ENCODE measurements around the gene CDH3. TPM values are rescaled to one million over a fixed set of nuclear protein-coding genes. Genes with fewer than 3 reads are reported as not detected.

CDH3 gene
- total RNA-seq, 4 donors from 2014 or later: 0.19 to 0.83 (median 0.75) TPM; not detected in 1

- Histone ChIP-seq H3K27ac (replicated peaks in 1 of 4) (no peak overlapping the region), H3K4me3 (no peak overlapping the region), H3K9me3 (no peaks in the 10 kb centered on the region), H3K4me1 (peaks cover 0 to 23% (median 7%) of the 10 kb centered on the region in 4 donors), H3K27me3 (peaks cover 0 to 26% (median 3%) of the 10 kb centered on the region in 4 donors), H3K36me3 (no peaks in the 10 kb centered on the region)
- TF ChIP-seq POLR2AphosphoS5 (IDR thresholded peaks at IDR 0.05) (no peak), EP300 (IDR thresholded peaks at IDR 0.05) (no peak), POLR2A (IDR thresholded peaks at IDR 0.05; ENCODE audit: low read depth) (no peak), CTCF (IDR thresholded peaks at IDR 0.05) (no peak)
- intact Hi-C loops (cut with DNase I): no loop called here
- 59% methylated on average over 13 of the region's 13 CpGs for WGBS
- no peak for DNase-seq (ENCODE audit: extremely low spot score)
Measured at GRCh38 chr16:68658341-68658973, 13.3 kb downstream of the CDH3 start.

DNA sequence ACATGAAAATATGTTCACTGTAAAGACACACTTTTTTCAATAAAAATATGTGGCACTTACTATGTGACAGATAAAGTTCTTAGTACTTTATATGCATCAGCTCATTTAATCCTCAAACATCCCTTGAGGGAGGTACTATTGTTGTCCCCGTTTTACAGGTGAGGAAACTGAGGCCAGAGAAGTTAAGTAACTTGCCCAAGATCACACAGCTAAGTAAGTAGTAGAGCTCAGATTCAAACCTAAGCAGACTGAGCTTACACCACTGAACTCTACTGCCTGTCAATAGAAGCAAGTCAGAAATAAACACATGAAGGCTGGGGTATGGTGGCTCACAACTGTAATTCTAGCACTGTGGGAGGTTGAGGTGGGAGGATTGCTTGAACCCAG lies 13.9 kb downstream of the CDH3 start:
- TF ChIP-seq CTCF (IDR thresholded peaks at IDR 0.05): no peak
- TF ChIP-seq EP300 (IDR thresholded peaks at IDR 0.05): no peak
- no peak for TF ChIP-seq POLR2AphosphoS5 (IDR thresholded peaks at IDR 0.05)
- 58% methylated on average over 1 of the region's 1 CpG for WGBS
- H3K27ac ChIP-seq (replicated peaks in 1 of 4): no peak overlapping the region

DNA sequence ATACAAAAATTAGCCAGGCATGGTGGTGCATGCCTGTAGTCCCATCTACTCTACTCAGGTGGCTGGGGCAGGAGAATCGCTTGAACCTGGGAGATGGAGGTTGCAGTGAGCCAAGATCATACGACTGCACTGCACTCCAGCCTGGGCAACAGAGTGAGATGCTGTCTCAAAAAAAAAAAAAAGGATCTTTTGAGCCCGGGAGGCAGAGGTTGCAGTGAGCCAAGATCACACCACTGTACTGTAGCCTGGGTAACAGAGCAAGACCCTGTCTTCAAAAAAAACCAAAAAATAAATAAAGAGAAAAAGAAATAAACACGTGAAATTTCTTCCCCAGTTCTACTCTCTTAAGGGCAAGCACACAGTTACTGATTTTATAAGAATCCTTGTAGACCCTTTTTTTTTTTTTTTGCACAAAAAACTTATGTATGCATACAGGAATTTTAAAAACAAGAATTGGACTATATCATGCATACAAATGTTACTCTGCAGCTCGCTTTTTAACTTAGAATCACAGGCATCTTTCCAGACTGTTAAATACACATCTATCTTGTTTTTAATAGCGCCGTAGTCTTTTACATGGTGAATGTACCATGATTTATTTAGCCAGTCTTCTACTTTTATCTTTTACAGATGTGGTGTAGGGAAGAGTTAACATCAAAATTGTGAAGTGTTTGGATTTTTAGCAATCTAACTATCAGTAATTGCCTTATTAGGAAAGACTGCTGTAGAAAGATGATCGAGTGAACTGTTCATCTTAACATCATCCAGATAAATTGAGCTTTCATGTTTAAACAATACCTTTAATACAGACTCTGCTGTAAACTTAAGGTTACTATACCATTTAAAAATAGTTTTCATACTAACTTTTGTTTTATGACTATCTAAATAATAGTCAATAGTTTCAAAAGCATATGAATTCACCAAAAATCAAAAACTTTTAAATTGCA lies 14.6 kb downstream of the CDH3 start:
- TF ChIP-seq POLR2AphosphoS5 (IDR thresholded peaks at IDR 0.05) (no peak), POLR2A (IDR thresholded peaks at IDR 0.05; ENCODE audit: low read depth) (no peak), EP300 (IDR thresholded peaks at IDR 0.05) (no peak), CTCF (IDR thresholded peaks at IDR 0.05) (no peak)
- Histone ChIP-seq H3K27me3 (peaks cover 0 to 26% (median 3%) of the 10 kb centered on the region in 4 donors), H3K4me1 (peaks cover 0 to 23% (median 7%) of the 10 kb centered on the region in 4 donors), H3K9me3 (no peaks in the 10 kb centered on the region), H3K4me3 (no peak overlapping the region), H3K36me3 (no peaks in the 10 kb centered on the region), H3K27ac (replicated peaks in 1 of 4) (no peak overlapping the region)
- 29% methylated on average over 8 of the region's 8 CpGs for WGBS
- no peak for DNase-seq (ENCODE audit: extremely low spot score)
- intact Hi-C loops (cut with DNase I): no loop called here

More for the DNA sequence above, 13.9 kb downstream of the CDH3 start:
- Histone ChIP-seq H3K36me3 (no peaks in the 10 kb centered on the region), H3K4me3 (no peak overlapping the region), H3K4me1 (peaks cover 0 to 23% (median 7%) of the 10 kb centered on the region in 4 donors), H3K9me3 (no peaks in the 10 kb centered on the region), H3K27me3 (peaks cover 0 to 26% (median 3%) of the 10 kb centered on the region in 4 donors)
- no peak for DNase-seq (ENCODE audit: extremely low spot score)
- intact Hi-C loops (cut with DNase I): no loop called here

DNA sequence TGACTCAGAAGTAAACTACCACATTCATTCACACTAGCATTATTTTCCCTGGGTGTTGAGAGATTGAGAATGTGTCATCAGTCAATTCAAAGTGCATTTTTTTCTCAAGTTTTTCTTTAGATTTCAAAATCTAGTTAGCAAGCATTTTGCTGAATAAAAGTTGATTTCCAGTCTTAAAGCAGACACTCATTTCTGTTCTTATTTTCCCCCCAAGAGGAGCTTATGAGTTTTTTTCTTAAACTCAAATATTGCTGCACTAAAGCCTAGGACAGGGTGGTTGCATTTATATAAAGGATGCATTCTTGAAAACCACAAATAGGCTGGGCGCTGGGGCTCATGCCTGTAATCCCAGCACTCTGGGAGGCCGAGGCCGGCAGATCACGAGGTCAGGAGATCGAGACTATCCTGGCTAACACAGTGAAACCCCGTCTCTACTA lies 15.3 kb downstream of the CDH3 start:
- Histone ChIP-seq H3K4me3 (no peak overlapping the region), H3K27me3 (peaks cover 0 to 25% (median 3%) of the 10 kb centered on the region in 4 donors), H3K9me3 (no peaks in the 10 kb centered on the region), H3K27ac (replicated peaks in 1 of 4) (no peak overlapping the region), H3K36me3 (no peaks in the 10 kb centered on the region), H3K4me1 (peaks cover 0 to 23% (median 7%) of the 10 kb centered on the region in 4 donors)
- 25% methylated on average over 6 of the region's 6 CpGs for WGBS
- intact Hi-C loops (cut with DNase I): no loop called here
- no peak for DNase-seq (ENCODE audit: extremely low spot score)
- TF ChIP-seq POLR2A (IDR thresholded peaks at IDR 0.05; ENCODE audit: low read depth) (no peak), CTCF (IDR thresholded peaks at IDR 0.05) (no peak), EP300 (IDR thresholded peaks at IDR 0.05) (no peak), POLR2AphosphoS5 (IDR thresholded peaks at IDR 0.05) (no peak)

Measured in esophagus muscularis mucosa (tissue), 4 donors.